SK-N-SH treated with all-trans-retinoic acid at 6 μM for 48 hours (cell line): ENCODE measurements around the gene ZNF506.

Experiments used
- CREB5 ChIP-seq: fragments of 250-450 bp; sonication (Bioruptor Pico); IDR thresholded peaks from 2 replicates; pipeline ENCODE4 v1.5.1; 2020; ENCODE audit warnings: low read depth, mild to moderate bottlenecking, moderate library complexity
- PPARA ChIP-seq: fragments of 250-450 bp; sonication (Bioruptor Pico); IDR thresholded peaks from 2 replicates; pipeline ENCODE4 v1.5.0; 2020; ENCODE audit warnings: mild to moderate bottlenecking, borderline replicate concordance
- TF ChIP-seq, protein P1 (sequence below): fragments of 250-450 bp; sonication (Bioruptor Pico); IDR thresholded peaks from 2 replicates; pipeline ENCODE4 v1.8.0; 2020; ENCODE audit warnings: mild to moderate bottlenecking, moderate library complexity, borderline replicate concordance

DNA sequence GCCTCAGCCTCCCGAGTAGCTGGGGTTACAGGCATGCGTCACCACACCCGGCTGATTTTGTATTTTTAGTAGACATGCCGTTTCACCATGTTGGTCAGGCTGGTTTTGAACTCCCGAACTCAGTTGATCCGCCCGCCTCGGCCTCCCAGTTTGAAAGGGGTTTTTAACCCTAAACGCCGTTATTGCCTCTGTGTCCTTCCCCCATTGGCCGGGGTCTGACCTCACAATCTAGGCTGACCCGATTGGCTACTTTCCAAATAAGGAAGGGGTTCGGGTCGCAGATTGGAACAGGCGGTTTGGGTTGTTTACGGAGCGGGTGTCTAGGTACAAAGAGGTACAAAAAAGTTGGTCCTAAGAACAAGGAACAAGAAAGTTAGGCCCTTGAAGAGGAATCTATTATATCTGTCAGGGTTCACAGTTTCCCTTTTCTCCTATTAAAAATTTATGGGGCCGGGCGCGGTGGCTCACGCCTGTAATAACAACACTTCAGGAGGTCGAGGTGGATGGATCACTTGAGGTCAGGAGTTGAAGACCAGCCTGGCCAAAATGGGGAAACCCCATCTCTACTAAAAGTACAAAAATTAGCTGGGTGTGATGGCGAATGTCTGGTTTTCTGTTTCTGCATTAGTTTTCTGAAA lies 45.2 kb upstream of the ZNF506 start:
- TF ChIP-seq CREB5 (CRISPR knock-in tag): no peak
- TF ChIP-seq PPARA (CRISPR knock-in tag): no peak
- TF ChIP-seq, protein P1, sequence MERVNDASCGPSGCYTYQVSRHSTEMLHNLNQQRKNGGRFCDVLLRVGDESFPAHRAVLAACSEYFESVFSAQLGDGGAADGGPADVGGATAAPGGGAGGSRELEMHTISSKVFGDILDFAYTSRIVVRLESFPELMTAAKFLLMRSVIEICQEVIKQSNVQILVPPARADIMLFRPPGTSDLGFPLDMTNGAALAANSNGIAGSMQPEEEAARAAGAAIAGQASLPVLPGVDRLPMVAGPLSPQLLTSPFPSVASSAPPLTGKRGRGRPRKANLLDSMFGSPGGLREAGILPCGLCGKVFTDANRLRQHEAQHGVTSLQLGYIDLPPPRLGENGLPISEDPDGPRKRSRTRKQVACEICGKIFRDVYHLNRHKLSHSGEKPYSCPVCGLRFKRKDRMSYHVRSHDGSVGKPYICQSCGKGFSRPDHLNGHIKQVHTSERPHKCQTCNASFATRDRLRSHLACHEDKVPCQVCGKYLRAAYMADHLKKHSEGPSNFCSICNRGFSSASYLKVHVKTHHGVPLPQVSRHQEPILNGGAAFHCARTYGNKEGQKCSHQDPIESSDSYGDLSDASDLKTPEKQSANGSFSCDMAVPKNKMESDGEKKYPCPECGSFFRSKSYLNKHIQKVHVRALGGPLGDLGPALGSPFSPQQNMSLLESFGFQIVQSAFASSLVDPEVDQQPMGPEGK (CRISPR knock-in tag): no peak
